Stomach smooth muscle (tissue), 2 donors: ENCODE measurements around the gene ATL2.
A peak's percentile ranks its signal among the peaks of the same experiment; 100 is the strongest.

Experiments used
- H3K27ac ChIP-seq: one replicate; pipeline ENCODE4 v1.7.0; 2013; ENCODE audit warnings: mild to moderate bottlenecking, low read length, inconsistent platforms
- H3K27me3 ChIP-seq, 2 donors: one replicate each; pipeline ENCODE4 v1.7.0; 2013; ENCODE audit warnings: low read length in 2 of 2; ENCODE audit not compliant: insufficient read depth in 2 of 2, control insufficient read depth in 1 of 2
- H3K36me3 ChIP-seq, 2 donors: one replicate each; pipeline ENCODE4 v1.7.0; 2013; ENCODE audit warnings: low read length in 2 of 2; ENCODE audit not compliant: control insufficient read depth in 2 of 2, insufficient read depth in 2 of 2
- H3K4me1 ChIP-seq: one replicate; pipeline ENCODE4 v1.7.0; 2013; ENCODE audit warnings: low read length; ENCODE audit not compliant: control insufficient read depth, insufficient read depth
- H3K4me3 ChIP-seq, 2 donors: one replicate each; pipeline ENCODE4 v1.7.0; 2013; ENCODE audit warnings: low read length in 2 of 2
- H3K9ac ChIP-seq, 2 donors: one replicate each; pipeline ENCODE4 v1.7.0; 2013; ENCODE audit warnings: low read length in 2 of 2, mild to moderate bottlenecking in 1 of 2
- H3K9me3 ChIP-seq, 2 donors: one replicate each; pipeline ENCODE4 v1.7.0; 2013; ENCODE audit warnings: low read length in 2 of 2; ENCODE audit not compliant: control insufficient read depth in 2 of 2
- donor health status: healthy.
- donor health status: Pancreatic carcinoma.

Gene ATL2

GRCh38 chr2:38377050-38377828 is at the start of gene ATL2:
Gene ATL2, minus strand, starts transcription at chr2:38377273. Its CDS starts 13 bp downstream, at chr2:38377260.
- no peaks in the 10 kb centered on the region for H3K36me3 ChIP-seq
- H3K9me3 ChIP-seq: no peaks in the 10 kb centered on the region
- peak within 1 kb of the TSS; percentile 85 to 99 for H3K4me3 ChIP-seq
- no peaks in the 10 kb centered on the region for H3K27me3 ChIP-seq
- H3K4me1 ChIP-seq: peaks cover 17% of the 10 kb centered on the region
- H3K9ac ChIP-seq: peak within 1 kb of the TSS; percentile 94 to 98
- peak within 1 kb of the TSS; percentile 98 for H3K27ac ChIP-seq

DNA sequence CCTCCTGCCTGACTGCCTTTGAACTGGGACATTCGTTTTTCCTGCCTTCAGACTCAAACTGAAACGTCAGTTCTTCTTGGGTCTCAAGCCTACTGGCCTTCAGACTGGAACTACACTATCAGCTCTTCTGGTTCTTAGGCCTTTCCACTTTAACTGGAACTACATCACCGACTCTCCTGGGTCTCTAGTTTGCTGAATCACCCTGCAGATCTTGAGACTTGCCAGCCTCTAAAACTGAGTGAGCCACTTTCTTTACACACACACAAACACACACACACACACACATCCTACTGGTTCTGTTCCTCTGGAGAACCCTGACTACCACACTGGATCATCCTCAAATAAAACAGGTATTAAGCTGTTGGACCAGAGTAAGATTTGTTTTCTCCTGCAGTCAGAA is 46.7 kb upstream of the ATL2 start:
- no peaks in the 10 kb centered on the region for H3K9me3 ChIP-seq
- no peaks in the 10 kb centered on the region for H3K36me3 ChIP-seq
- H3K4me3 ChIP-seq: no peak overlapping the region
- H3K27me3 ChIP-seq: no peaks in the 10 kb centered on the region
- H3K9ac ChIP-seq: no peak overlapping the region
- no peak overlapping the region for H3K27ac ChIP-seq
- peaks cover 12% of the 10 kb centered on the region for H3K4me1 ChIP-seq

DNA sequence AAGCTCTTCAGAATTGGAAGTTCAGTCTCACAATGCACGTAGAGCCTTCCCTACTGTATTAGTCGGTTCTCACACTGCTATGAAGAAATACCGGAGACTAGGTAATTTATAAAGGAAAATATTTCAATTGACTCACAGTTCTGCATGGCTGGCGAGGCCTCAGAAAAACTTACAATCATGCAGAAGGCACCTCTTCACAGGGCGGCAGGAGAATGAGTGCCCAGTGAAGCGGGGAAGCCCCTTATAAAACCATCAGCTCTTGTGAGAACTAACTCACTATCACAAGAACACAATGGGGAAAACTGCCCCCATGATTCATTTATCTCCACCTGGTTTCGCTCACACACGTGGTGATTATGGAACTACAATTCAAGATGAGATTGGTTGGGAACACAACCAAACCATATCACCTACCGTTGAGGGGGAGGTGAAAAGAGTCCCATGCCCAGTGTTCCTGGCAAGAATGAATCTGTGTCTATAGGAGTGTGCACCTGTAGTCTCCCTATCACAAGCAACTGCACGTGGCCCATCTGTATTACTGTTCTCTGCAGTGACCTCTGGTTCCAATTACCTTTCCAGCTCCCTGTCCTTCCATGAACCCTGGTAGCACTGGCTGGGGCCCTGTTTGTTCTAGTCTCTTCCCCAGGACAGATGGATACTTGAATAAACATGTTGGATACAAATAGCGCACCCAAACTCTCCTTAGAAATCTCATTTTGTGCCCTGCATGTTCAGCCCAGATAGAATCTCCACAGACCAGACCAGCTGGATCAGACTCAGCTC is 44.4 kb upstream of the ATL2 start:
- peaks cover 5% of the 10 kb centered on the region for H3K4me1 ChIP-seq
- no peaks in the 10 kb centered on the region for H3K9me3 ChIP-seq
- H3K4me3 ChIP-seq: no peak overlapping the region
- no peak overlapping the region for H3K9ac ChIP-seq
- no peaks in the 10 kb centered on the region for H3K36me3 ChIP-seq
- H3K27ac ChIP-seq: no peak overlapping the region
- H3K27me3 ChIP-seq: no peaks in the 10 kb centered on the region

DNA sequence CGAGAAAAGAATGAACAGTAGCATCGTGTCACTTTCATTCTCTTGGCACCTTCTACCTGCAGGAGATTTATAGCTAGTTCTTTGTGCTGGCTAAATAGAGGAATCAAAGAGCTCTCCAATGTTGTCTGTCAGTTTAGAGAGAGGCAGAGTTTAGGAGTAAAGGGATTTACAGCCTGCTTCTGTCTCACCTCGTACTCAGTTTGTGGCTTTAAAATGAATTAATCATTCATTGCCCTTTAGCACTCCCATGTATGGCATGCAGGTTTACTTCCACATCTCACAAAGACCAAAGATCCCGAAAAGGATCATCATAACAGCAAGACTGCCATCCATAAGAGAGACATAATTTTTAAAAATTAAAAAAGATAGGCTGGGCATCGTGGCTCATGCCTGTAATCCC is 42.4 kb upstream of the ATL2 start:
- Histone ChIP-seq H3K4me1 (peaks cover 5% of the 10 kb centered on the region), H3K27ac (no peak overlapping the region), H3K36me3 (no peaks in the 10 kb centered on the region), H3K27me3 (no peaks in the 10 kb centered on the region), H3K9ac (no peak overlapping the region), H3K9me3 (no peaks in the 10 kb centered on the region), H3K4me3 (no peak overlapping the region)

DNA sequence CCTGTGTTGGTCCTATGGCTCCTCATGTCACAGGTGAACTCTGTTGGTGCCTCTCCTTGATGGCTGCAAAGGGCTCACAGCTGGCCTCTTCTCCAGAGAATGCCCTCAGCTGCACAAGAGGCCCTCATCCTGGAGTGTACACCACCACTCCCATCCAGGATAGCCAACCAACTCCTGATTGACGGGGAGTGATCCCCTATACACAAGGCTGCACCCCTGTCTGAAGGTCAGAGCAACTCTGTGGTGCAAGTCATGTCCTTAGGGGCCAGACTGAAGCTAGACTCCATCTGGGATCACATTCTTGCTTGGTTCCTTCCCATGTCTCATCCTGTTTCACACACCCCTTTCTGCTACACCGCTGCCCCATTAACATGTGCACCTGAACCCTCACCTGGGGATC is 41.7 kb upstream of the ATL2 start:
- Histone ChIP-seq H3K36me3 (no peaks in the 10 kb centered on the region), H3K27me3 (no peaks in the 10 kb centered on the region), H3K4me1 (peaks cover 5% of the 10 kb centered on the region), H3K9ac (no peak overlapping the region), H3K9me3 (no peaks in the 10 kb centered on the region), H3K27ac (no peak overlapping the region), H3K4me3 (no peak overlapping the region)

- Histone ChIP-seq H3K4me1 (peaks cover 5% of the 10 kb centered on the region), H3K36me3 (no peaks in the 10 kb centered on the region), H3K9ac (no peak overlapping the region), H3K9me3 (no peaks in the 10 kb centered on the region), H3K4me3 (no peak overlapping the region), H3K27ac (no peak overlapping the region), H3K27me3 (no peaks in the 10 kb centered on the region)
These were observed 40.9 kb upstream of the ATL2 start for GRCh38 chr2:38417745-38418689.

DNA sequence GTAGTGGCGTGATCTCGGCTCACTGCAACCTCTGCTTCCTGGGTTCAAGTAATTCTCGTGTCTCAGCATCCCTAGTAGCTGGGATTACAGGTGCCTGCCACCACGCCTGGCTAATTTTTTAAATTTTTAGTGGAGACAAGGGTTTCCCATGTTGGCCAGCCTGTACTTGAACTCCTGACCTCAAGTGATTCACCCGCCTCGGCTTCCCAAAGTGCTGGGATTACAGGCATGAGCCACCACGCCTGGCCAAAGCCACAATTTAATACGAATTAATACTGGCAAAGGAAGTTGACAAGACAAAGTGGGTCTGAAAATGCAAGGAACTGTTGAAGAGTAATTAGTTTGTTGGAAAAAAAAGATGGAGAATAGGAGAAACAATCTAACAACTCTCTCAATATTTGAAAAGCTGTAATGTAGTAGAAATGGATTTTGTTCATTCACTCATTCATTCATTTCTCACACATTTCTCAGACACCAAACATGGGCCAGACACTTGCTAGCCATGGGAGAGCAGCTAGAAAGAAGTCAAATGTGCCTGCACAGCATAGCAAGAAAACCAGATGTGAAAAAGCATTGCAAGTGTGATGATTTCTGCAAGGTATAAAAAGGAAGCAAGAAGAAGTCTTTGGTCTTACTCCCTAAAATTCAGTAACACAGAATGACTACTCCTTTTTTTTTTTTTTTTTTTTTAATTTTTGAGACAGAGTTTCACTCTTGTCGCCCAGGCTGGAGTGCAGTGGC is 39.4 kb upstream of the ATL2 start:
- no peak overlapping the region for H3K4me3 ChIP-seq
- H3K36me3 ChIP-seq: no peaks in the 10 kb centered on the region
- H3K4me1 ChIP-seq: peaks cover 2% of the 10 kb centered on the region
- H3K27me3 ChIP-seq: no peaks in the 10 kb centered on the region
- H3K27ac ChIP-seq: no peak overlapping the region
- H3K9me3 ChIP-seq: no peaks in the 10 kb centered on the region
- H3K9ac ChIP-seq: no peak overlapping the region

DNA sequence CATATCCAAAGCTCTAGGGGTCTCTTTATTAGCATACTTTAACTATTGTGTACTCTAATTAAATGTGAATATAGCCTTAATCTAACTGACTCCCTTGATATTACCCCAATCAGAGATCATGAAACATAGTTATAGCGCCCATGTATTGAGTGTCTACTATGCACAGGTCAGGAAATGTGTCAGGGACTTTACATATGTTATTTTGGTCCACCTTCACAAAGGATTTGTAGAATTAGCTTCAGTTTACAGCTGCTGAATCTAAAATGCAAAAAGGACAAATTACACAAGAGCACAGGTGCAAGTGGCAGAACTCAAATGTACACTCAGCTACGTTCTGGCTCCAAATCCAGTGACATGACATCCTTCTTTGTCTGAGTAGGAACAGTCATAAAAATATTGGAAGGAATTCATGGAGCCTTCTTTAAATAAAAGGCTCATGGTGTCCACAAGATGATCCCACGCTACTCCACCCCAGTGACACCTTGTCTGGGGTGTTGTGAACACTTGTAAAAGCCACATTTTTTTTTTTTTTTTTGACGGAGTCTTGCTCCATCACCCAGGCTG is 38.7 kb upstream of the ATL2 start:
- no peak overlapping the region for H3K9ac ChIP-seq
- no peaks in the 10 kb centered on the region for H3K27me3 ChIP-seq
- no peaks in the 10 kb centered on the region for H3K36me3 ChIP-seq
- no peak overlapping the region for H3K4me3 ChIP-seq
- H3K27ac ChIP-seq: no peak overlapping the region
- H3K9me3 ChIP-seq: no peaks in the 10 kb centered on the region
- H3K4me1 ChIP-seq: peaks cover 2% of the 10 kb centered on the region

GRCh38 chr2:38415023-38415422 is 38.0 kb upstream of the ATL2 start:
- Histone ChIP-seq H3K27me3 (no peaks in the 10 kb centered on the region), H3K27ac (no peak overlapping the region), H3K9ac (no peak overlapping the region), H3K4me1 (peaks cover 6% of the 10 kb centered on the region), H3K9me3 (no peaks in the 10 kb centered on the region), H3K4me3 (no peak overlapping the region), H3K36me3 (no peaks in the 10 kb centered on the region)
